Sigmoid colon (tissue), 3 donors: ENCODE results near the gene SRBD1.

Experiments used
- CTCF ChIP-seq, 4 experiments: fragments of 450-650 bp in 3 of 4; fragments of 200-600 bp in 1 of 4; IDR thresholded peaks; one replicate each; pipeline ENCODE4 v1.5.1; 2016 to 2019; ENCODE audit warnings: antibody characterized with exemption in 4 of 4, mild to moderate bottlenecking in 3 of 4, moderate library complexity in 2 of 4
- POLR2A ChIP-seq, 2 donors: fragments of 450-650 bp; IDR thresholded peaks; one replicate each; pipeline ENCODE4 v1.6.1; 2016; ENCODE audit warnings: antibody characterized with exemption in 2 of 2, mild to moderate bottlenecking in 2 of 2, moderate library complexity in 2 of 2

GRCh38 chr2:45396671-45397070 lies 214.4 kb downstream of the SRBD1 start:
- TF ChIP-seq CTCF (IDR thresholded peaks at IDR 0.05) (no peak), POLR2A (IDR thresholded peaks at IDR 0.05) (no peak)
